Fibroblast of peridontal ligament (primary cell): ENCODE results near the gene PPM1L.
"Not testable (repeated sequence)": the region's sequence is repeated elsewhere in the genome, so short reads cannot be mapped to it uniquely, and the experiment has no call there.

Experiments
- DNase-seq: peaks from one replicate; pipeline ENCODE4 v3.0.0-alpha.2; 2010; ENCODE audit errors: extremely low read depth

PPM1L gene

DNA sequence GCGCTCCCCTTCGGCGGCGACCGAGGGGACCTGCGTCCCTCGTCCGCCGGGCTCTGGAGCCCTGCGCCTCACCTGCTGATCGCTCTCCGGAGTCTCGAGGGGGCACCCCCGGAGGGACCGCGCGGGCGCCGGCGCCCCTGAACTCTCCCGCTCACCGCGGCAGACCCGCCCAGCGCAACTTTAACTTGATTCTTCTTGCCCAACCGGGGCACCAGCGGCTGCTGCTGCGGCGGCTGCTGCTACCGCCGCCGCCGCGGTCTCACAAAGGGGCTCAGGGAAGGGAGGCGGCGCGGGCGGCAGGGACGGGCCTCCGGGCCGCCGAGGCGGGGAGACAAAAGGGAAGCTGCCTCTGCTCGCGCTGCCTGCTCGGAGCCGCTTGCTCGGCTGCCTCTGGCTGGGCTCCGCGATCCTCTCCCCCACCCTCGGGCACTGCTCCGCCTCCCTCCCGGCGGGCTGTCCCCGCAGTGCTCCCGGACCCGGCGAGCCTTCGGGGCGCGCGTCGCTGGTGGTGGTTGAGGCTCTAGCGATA lies at the start of gene PPM1L:
Gene PPM1L, plus strand, starts transcription at position 456 of the 529 bp plus-strand sequence.
- peak; percentile 14 for DNase-seq

DNA sequence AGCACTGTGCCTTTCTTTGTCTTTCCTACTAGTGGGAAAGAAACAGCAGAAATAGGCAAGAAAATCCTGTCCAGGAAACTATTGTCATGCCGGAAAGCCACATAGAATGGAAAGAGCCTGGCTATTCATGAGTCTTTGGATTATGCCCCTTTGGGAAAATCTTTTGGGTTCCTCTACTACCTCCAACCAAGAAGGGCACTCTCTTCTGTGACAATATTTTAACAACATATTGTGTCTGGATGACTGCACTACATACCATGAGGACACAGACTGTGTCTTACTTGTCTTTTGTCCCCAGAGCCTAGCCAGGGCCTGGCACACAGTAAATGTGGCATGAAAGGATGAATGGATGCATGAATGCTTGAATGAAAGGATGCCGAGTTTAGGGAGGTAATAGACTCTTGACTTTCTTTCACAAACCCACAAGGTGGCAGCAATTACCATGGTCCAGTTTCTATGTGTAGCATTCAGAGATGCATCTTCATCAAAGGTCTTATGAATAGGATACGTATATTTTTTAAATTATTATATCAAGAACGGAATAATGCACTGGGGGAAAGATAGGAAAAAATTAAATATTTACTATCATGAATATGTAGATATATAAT lies 48.7 kb upstream of the PPM1L start:
- peak; percentile 77 for DNase-seq

DNA sequence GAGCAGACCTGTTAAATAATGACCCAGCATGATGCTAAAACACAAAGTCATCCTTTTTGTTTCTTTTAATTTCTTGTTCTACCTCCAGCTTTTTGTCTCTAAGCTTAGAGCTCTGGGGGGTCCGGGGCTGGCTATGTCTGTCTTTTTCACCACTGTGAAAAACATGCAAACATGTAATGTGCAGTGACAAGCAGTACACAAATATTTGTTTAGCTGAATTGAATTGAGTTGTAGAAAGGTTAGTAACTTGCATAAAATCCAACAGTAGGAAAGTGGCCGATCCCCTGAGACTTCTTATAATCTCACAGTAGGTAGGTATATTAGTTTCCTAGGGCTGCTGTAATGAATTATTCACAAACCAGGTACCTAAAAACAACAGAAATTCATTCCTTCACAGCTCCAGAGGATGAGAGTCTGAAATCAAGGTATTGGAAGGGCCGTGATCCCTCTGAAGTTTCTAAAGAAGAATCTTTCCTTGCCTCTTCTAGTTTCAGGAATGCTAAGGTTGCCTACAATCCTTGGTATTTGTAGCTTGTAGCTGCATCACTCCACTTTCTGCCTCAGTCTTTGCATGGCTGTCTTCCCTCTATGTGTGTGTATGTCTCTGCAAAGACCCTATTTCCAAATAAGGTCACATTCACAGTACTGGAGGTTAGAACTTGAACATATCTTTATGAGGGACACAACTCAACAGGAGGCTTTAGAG lies 46.4 kb upstream of the PPM1L start:
- no peak for DNase-seq

DNA sequence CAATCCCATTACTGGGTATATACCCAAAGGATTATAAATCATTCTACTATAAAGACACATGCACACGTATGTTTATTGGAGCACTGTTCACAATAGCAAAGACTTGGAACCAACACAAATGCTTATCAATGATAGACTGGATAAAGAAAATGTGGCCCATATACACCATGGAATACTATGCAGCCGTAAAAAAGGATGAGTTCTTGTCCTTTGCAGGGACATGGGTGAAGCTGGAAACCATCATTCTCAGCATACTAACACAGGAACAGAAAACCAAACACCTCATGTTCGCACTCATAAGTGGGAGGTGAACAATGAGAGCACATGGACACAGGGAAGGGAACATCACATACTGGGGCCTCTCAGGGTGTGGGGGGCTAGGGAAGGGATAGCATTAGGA lies 42.9 kb upstream of the PPM1L start:
- DNase-seq: not testable (repeated sequence)

DNA sequence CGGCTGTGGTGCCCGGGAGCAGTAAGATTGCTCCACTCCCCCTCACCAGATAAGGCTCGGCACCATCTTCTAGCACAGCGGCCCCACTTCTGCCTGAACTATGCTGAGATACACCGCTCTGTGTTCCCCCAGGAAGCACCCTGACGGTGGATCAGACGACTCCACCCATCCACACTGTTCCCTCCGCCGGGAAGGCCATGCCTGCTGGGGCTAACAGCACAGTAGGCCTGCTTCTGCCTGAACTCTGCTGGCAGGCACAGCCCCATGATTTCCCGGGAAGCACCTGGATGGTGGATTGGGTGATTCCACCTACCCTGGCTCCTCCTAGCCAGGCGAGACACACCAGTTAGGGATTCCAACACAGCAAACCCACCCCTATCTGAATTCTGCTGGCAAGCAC lies 36.3 kb upstream of the PPM1L start:
- no peak for DNase-seq

DNA sequence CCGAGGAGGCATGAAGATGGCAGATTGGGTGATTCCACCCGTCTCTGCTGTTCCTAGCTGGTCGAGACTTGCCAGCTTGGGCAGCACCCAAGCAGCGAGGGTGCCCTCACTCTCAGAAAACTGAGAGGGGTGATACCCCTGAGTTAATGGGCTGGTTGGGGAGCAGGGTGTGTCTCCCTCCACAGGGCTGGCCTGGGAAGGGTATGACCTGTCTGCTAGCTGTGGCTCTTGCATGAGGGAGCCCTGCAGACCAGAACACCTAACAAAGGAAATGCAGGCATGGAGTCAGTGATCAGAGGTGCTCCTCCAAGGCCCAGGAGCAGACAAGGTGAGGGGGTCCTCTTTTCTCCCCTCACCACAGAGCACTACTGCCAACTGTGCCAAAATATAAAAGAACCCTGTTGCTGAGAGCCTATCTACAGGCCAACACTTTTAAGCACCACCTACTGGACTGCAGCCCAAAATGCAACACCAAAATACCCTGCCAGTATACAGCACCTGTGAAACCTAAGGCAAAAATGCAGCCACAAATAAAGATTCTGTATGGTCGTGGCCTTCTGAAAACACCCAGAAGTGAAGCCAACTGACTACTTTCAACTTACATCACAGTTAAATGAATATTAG lies 35.8 kb upstream of the PPM1L start:
- DNase-seq: no peak

DNA sequence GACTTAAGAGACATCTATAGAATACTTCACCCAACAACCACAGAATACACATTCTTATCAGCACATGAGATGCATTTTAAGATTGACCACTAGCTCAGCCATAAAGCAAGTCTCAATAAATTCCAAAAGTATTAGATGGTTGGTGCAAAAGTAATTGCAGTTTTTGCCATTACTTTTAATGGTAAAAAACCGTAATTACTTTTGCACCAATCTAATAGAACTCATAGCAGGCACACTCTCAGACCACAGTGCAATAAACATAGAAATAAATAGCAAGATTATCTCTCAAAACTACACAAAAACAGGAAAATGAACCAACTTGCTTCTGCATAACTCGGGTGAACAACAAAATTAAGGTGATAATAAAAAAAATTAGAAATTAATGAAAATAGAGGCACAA lies 33.7 kb upstream of the PPM1L start:
- no peak for DNase-seq

DNA sequence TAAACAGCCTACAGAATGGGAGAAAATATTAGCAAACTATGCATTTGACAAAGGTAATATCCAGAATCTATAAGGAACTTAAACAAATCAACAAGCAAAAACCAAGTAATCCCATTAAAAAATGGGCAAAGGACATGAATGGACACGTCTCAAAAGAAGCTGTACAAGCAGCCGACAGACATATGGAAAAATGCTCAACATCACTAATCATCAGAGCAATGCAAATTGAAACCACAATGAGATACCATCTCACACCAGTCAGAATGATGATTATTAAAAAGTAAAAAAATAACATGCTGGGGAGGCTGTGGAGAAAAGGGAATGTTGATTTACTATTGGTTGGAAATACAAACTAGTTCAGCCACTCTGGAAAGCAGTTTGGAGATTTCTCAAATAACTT lies 30.7 kb upstream of the PPM1L start:
- no peak for DNase-seq

DNA sequence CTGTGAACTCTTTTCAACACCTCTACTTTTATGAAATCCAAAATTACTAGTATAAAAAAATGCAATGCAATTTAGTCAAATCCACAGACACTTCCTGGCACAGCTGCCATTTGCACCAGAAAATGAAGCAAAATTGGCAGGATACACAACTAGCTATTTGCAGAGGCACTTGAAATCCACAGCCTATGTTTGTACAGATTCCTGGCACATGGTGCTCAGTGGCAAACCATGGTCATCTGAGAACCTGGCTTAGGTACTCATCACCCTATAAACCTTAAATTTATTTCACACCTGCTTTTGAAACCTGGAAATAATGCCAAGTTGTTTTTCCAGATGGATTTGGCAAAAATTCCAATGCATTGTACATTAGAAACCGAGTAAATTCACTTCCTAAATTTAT lies 20.2 kb upstream of the PPM1L start:
- no peak for DNase-seq

DNA sequence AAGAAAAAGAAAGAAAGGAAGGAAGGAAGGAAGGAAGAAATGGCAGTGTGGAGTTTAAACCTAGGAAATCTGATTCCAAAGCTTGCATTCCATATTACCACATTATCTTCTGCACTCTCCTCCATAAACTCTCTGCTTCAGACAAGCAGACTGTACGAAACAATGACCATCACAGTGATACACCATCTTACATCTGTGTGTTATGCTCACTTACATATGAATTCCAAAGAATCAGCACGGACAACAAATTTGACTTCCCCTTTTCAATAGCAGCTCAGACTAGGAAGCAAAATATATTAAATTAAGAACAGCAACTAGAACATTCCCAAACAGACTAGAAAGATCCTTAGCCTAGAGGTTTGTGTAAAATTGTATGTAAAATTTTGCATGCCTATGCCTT lies 18.0 kb upstream of the PPM1L start:
- no peak for DNase-seq

DNA sequence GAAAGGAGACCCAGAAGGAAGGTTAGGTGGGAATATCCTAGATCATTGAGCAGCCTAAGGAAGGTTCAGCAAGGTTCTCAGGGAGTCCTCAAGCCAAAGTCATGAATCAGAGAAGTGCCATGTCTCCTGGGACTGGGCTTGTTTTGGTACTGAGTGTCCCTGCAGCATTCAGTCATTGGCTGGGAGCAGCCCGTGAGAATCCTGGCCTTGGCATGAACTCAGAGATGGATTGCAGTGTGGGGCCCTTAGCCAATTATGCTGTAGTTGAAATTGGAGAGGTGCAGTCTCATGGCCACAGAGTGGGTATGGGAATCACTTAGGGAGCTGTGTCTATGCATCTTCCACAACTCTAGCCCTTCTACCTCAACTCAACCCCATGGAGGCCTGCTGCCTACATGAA lies 17.0 kb upstream of the PPM1L start:
- DNase-seq: no peak

DNA sequence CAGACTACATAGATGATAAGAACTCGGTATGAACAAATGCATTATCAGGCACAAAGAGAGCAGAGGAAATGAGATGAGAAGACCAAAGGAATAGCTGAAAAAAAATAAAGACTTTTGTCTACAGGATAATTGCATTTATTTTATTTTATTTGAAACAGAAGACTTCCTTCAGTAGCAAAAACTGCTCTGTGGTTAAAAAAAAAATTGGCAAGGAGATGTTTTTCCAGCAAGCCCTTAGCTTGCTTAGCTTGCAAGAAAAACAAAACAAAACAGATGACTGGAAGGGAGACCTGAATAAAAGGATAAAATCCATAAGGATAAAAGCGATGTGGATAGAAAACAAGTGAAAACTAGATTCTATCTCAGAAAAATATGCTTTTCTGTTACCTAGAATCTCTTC lies 9.1 kb upstream of the PPM1L start:
- no peak for DNase-seq

DNA sequence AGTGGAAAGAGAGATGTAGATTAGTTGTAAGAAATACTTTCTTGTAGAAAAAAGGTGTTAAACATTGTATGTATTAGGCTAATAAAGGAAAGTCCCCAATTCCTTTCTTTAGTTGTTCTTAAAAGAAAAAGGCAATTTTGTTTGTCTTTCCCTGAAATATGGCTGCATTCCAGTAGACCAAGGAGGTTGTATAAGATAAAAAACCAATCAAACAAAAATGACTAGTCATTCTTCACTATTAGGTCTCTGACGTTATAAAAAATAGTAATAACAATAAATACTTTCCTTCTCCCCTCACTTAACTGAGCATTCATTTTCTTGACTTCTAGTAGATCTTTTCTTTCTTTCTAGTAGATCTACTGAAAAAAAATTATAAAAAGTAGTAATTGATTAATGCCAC lies 8.6 kb upstream of the PPM1L start:
- DNase-seq: no peak

DNA sequence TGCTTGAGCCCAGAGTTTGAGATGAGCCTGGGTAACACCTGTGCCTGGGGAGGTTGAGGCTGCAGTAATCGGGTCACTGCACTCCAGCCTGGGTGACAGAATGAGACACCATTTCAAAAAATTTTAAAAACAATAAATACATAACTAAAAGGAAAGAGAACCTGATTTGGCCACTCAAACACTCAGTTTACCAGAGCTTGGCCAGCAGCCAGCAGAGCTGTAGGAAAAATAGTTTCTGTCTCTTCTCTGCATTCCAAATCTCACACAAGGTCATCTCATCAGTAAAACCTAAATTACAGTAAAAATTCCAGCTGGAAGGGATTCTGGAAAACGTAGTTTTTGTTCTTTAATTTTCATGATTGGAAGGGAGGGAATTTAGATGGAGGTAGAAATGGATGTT lies 7.8 kb upstream of the PPM1L start:
- no peak for DNase-seq

DNA sequence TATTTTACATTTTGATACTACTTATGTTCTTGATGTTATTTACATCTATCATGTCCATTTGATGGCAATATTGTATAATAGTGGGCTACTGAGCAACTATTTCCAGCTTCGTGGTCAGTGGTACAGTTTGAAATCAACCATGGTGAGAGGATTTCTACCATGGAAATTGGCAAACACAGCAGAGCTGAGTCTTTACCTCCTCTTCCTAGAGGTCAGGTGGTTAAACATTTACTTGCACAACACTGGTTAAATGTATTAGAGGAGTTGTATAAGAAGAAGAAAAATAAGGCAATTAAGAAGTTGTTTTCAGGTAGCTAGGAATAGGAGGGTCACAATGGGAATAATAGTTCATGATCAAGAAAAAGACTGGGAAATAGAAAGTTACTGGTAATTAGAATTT lies 7.2 kb upstream of the PPM1L start:
- DNase-seq: no peak

DNA sequence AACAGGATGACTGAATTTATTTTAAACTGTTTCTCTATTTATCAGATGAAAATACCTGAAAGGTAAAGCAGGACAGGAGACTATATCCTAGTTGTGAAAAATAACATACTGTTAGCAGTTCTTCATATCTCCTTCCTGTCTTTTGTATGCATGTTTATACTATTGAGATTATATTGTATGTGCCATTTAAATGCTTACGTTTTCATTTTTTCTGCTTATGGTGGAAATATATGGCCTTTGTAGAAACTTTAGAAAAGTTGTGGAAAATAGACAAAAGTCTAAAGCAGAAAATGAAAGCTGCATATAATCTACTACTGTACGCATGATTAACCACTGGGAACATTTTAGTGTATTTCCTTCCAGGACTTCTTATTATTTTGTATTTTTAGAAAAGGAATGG lies 2.1 kb upstream of the PPM1L start:
- no peak for DNase-seq

DNA sequence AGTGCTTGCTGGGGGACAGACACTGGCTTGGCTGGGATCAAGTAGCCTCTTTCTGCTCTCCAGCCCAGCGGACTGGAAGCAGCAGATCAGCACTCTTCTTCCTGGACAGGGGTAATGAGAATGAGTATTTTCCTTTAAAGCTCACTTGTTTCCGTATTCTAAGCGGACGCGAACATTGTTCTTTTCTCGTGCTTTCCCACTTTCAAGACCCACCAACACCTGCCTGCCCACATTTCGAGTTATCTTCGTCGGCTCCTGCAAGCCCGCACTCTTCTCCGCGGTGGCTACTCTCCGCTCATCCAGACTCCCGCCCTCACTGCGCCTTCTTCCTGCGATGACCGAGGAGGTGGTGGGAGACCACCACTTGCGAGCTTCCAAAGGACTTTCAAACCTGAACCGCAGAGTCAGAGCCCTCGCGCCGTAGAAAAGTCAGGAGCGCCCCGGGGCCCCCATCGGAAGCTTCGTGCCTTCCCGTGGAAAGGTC lies 1.6 kb upstream of the PPM1L start:
- peak; percentile 59 for DNase-seq

DNA sequence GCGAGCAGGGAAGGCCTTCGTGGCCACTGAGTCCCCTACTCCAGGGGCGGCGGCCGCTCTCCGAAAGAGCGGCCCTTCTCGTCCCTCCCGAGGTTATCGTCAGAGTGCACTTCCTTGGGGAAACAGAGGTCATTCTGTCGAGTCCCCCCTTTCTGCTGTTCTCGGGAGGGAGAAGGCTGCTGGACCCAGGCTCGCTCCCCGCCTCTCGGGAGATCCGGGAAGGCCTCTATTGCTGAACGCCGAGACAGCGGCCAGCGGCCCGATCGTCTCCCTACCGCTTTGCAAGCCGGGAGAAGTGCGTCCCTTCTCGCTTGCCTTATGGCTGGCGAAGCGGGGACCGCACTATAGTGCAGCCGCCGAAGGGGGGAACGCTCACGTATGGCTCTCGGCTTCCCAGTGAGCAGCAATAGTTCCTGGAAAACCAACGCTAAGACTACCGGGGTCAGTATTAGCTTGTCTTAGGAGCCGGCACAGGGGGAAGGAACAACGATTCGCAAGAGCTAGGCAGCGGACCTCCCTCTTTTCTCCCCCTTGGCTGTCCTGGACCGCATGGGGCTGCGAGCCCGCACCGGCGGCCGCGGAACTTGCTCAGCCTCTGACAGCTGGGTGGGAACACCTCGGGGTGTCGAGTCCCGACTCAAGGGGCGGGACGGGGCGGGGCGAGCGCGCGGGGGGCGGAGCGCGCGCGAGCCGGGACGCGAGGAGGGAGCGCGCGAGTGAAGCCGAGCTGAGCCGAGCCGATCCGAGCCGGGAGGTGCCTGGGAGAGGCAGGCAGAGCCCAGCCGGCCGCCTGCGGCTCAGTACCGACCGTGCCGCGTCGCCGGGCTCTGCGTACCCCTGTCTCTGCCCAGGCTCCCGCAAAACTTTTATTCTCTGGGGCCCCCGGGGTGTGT lies 930 bp upstream of the PPM1L start:
- peak; percentile 86 for DNase-seq

DNA sequence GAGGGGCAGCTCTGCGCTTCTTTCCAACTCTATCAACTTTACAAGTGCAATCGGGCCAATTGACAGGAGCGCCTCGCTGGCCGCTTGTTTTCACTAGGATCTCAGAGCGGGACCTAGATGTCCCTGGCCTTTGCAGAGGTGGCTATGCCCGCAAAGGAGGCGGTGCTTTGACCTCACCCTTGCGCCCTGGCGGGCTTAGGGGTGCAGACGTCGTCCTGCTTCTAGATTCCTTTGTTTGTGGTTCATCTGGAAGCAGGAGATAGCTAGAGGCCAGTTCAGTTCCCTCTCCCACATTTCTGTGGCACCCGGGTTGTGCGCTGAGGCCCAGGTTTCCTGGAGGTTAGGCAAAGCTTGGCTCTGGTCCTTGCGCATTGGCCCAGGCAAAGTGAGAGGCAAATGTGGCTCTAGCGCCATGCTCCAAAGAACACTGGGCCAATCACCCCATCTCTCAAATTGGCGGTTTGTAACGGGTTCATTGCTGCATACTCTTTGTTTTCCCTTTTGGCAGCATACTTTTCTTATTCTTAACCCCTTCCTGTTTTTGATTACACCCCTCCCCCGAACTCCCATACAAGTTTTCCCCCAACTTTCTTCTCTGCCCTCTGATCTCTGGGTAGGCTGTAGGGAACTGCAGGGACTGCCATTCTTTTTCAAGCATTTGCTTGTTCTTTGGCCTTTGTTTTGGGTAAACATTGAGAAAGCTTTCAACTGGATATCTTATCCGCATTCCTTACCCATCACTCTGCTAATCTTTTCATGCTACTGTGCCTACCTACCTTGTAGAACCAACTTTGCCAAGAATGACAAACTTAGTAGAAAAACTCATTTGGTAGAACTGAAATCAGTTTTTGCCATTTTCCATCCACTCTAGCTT lies 1.4 kb downstream of the PPM1L start:
- DNase-seq: no peak

DNA sequence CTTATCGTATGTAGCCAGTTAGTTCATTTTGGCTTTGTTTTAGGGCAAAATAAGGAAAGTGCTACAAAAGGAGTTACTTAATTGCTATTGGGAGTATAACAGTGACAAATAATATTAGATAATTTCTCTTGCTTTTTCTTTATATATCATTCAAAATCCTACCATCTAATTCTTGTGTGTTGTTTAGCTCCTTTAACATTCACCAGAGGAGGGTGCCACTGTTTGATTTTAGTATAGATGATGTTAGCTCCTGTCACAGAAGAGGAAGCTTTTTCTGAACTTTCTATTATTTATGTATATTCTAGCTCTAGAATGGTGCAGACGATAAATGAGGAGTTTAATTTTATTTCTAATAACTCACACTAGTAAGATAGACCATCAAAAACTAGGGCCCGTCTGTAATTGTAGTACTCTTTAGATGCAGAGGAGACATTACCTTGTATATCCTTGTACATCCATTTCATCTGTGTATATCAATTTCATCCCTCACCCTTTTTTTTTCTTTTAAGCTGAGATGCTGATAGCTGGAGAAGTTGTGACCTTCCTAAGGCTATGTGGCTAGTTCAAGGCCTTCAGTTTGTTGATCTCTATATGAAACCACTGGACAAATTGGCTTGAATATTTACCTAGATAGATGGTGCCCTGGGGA lies 3.0 kb downstream of the PPM1L start:
- no peak for DNase-seq
